NT2/D1 (cell line): Measurements from ENCODE around the gene DOCK2.

Experiments
- YY1 ChIP-seq: IDR thresholded peaks from 2 replicates; pipeline ENCODE4 v1.6.1; 2011; ENCODE audit not compliant: insufficient read length, insufficient read depth
- ZNF274 ChIP-seq: IDR thresholded peaks from 2 replicates; pipeline ENCODE4 v1.6.1; 2011; ENCODE audit warnings: mild to moderate bottlenecking, low read depth, low read length

GRCh38 chr5:169869066-169869465 is 232.0 kb downstream of the DOCK2 start:
- TF ChIP-seq ZNF274, result no peak
- TF ChIP-seq YY1, result no peak
